ENCODE results near the gene C16orf92.

- no peak for TF ChIP-seq CTCF (IDR thresholded peaks at IDR 0.05)
- TF ChIP-seq ZFX (IDR thresholded peaks at IDR 0.05; ENCODE audit: borderline replicate concordance), result no peak
Measured at GRCh38 chr16:30003670-30004423, 19.2 kb upstream of the C16orf92 start.
